CD14-positive monocyte (primary cell): ENCODE data around the gene USP48. TPM values are rescaled to one million over a fixed set of nuclear protein-coding genes. Genes with fewer than 3 reads are reported as not detected.

Experiments used
- DNase-seq, 3 donors: peaks; one replicate each; pipeline ENCODE4 v3.0.0-alpha.2; 2011 to 2022
- H2AFZ ChIP-seq: 2 replicates; pipeline ENCODE4 v1.6.0; 2012; ENCODE audit warnings: mild to moderate bottlenecking, low read depth, low read length, inconsistent platforms; ENCODE audit not compliant: insufficient read depth, poor library complexity, severe bottlenecking
- H3K27ac ChIP-seq, 2 donors: 1 replicate in 1 of 2; 2 replicates in 1 of 2; pipeline ENCODE4 v1.5.1; 2012 to 2013; ENCODE audit warnings: low read length in 2 of 2, control low read depth in 1 of 2, inconsistent platforms in 1 of 2, low read depth in 1 of 2, mild to moderate bottlenecking in 1 of 2
- H3K27me3 ChIP-seq, 2 donors: one replicate each; pipeline versions ENCODE4 v1.6.0 to v1.6.1; 2011 to 2013; ENCODE audit warnings: low read length in 2 of 2; ENCODE audit not compliant: control insufficient read depth in 2 of 2, insufficient read depth in 2 of 2
- H3K36me3 ChIP-seq, 2 donors: replicated peaks in 1 of 2; 1 replicate in 1 of 2; 2 replicates in 1 of 2; pipeline versions ENCODE4 v1.5.1 to v1.6.1; 2012 to 2013; ENCODE audit warnings: low read length in 2 of 2, control low read depth in 1 of 2, inconsistent platforms in 1 of 2, mild to moderate bottlenecking in 1 of 2; ENCODE audit not compliant: insufficient read depth in 2 of 2, control insufficient read depth in 1 of 2
- H3K4me1 ChIP-seq, 2 donors: 1 replicate in 1 of 2; 2 replicates in 1 of 2; pipeline versions ENCODE4 v1.5.1 to v1.6.1; 2012 to 2013; ENCODE audit warnings: low read length in 2 of 2, control low read depth in 1 of 2, inconsistent platforms in 1 of 2, mild to moderate bottlenecking in 1 of 2, moderate library complexity in 1 of 2; ENCODE audit not compliant: insufficient read depth in 2 of 2, control insufficient read depth in 1 of 2
- H3K4me2 ChIP-seq: replicated peaks from 2 replicates; pipeline ENCODE3; 2012; ENCODE audit warnings: low read length, moderate library complexity, mild to moderate bottlenecking; ENCODE audit not compliant: poor library complexity, severe bottlenecking; ENCODE audit errors: extremely low read depth
- H3K4me3 ChIP-seq, 3 experiments: fragments of 200-600 bp in 1 of 3; sonication (generic) in 1 of 3; replicated peaks in 1 of 3; 1 replicate in 2 of 3; 2 replicates in 1 of 3; pipeline ENCODE4 v1.5.1; 2011 to 2013; ENCODE audit warnings: low read length in 3 of 3, mild to moderate bottlenecking in 3 of 3, control low read depth in 2 of 3, low read depth in 2 of 3, inconsistent platforms in 1 of 3, moderate library complexity in 1 of 3
- H3K79me2 ChIP-seq: 2 replicates; pipeline ENCODE4 v1.6.0; 2012; ENCODE audit warnings: mild to moderate bottlenecking, control low read depth, inconsistent platforms, low read length, moderate library complexity; ENCODE audit not compliant: insufficient read depth
- H3K9ac ChIP-seq: 2 replicates; pipeline ENCODE4 v1.6.0; 2017; ENCODE audit warnings: low read length, mild to moderate bottlenecking; ENCODE audit not compliant: insufficient read depth, poor library complexity, severe bottlenecking
- H3K9me3 ChIP-seq, 2 donors: replicated peaks in 1 of 2; 1 replicate in 1 of 2; 2 replicates in 1 of 2; pipeline versions ENCODE4 v1.5.1 to v1.6.1; 2012 to 2013; ENCODE audit warnings: low read length in 2 of 2, control low read depth in 1 of 2; ENCODE audit not compliant: control insufficient read depth in 1 of 2, insufficient read depth in 1 of 2
- H4K20me1 ChIP-seq: 2 replicates; pipeline ENCODE4 v1.6.0; 2012; ENCODE audit warnings: mild to moderate bottlenecking, low read length, control low read depth, moderate library complexity; ENCODE audit not compliant: insufficient read depth
- H3K27ac Mint-ChIP-seq, 7 donors: one replicate each; pipeline ENCODE4 v1.8.0; 2020; ENCODE audit warnings: mild to moderate bottlenecking in 7 of 7, mixed read lengths in 7 of 7, moderate library complexity in 6 of 7, inconsistent platforms in 2 of 7
- H3K27me3 Mint-ChIP-seq, 3 donors: one replicate each; pipeline ENCODE4 v1.8.0; 2021 to 2022; ENCODE audit warnings: low read depth in 3 of 3, mild to moderate bottlenecking in 3 of 3, mixed read lengths in 3 of 3, moderate library complexity in 3 of 3, inconsistent platforms in 1 of 3
- H3K36me3 Mint-ChIP-seq, 2 donors: one replicate each; pipeline ENCODE4 v1.8.0; 2020; ENCODE audit warnings: mixed read lengths in 2 of 2, inconsistent platforms in 1 of 2, mild to moderate bottlenecking in 1 of 2
- H3K4me1 Mint-ChIP-seq: one replicate; pipeline ENCODE4 v1.8.0; 2020; ENCODE audit warnings: mild to moderate bottlenecking, mixed read lengths
- H3K4me3 Mint-ChIP-seq, 2 donors: one replicate each; pipeline ENCODE4 v1.8.0; 2020; ENCODE audit warnings: mild to moderate bottlenecking in 2 of 2, mixed read lengths in 2 of 2, moderate library complexity in 1 of 2
- H3K9me3 Mint-ChIP-seq, 7 donors: one replicate each; pipeline ENCODE4 v1.8.0; 2020 to 2022; ENCODE audit warnings: mixed read lengths in 7 of 7, mild to moderate bottlenecking in 6 of 7, moderate library complexity in 6 of 7, inconsistent platforms in 2 of 7
- CTCF ChIP-seq: fragments of 200-600 bp; IDR thresholded peaks from one replicate; pipeline ENCODE4 v1.8.0; 2022; ENCODE audit warnings: antibody characterized with exemption, mild to moderate bottlenecking
- WGBS: methylation state at CpG from one replicate; pipeline ENCODE4 v1.1.5; 2013; ENCODE audit warnings: missing lambda C conversion rate; ENCODE audit not compliant: insufficient coverage; 5-methylcytosine and 5-hydroxymethylcytosine counted together
- intact Hi-C, 2 donors: fragments of 100-400 bp; cut with micrococcal nuclease; formaldehyde crosslinking; loops; one replicate each; pipeline versions ENCODE4 v1.15.0 to v1.15.1; 2023
- polyA plus RNA-seq, 3 donors: library from polyadenylated mRNA; depleted of rRNA in 1 of 3; unstranded in 2 of 3; stranded (reverse) in 1 of 3; fragments of 300-500 nt in 2 of 3; fragments of >200 nt in 1 of 3; fragmentation: Illumina TruSeq in 2 of 3; gene quantifications; 1 replicate in 2 of 3; 2 replicates in 1 of 3; pipeline ENCODE4 v1.2.3, GENCODE V29; 2012 to 2021

Gene USP48
- polyA plus RNA-seq, 3 donors, result 26.5 to 40.2 (median 34.3) TPM

- Histone ChIP-seq H3K9ac (no peak overlapping the region), H3K79me2 (no peaks in the 10 kb centered on the region)
These were observed 148.8 kb downstream of the USP48 start for GRCh38 chr1:21633992-21634805.

DNA sequence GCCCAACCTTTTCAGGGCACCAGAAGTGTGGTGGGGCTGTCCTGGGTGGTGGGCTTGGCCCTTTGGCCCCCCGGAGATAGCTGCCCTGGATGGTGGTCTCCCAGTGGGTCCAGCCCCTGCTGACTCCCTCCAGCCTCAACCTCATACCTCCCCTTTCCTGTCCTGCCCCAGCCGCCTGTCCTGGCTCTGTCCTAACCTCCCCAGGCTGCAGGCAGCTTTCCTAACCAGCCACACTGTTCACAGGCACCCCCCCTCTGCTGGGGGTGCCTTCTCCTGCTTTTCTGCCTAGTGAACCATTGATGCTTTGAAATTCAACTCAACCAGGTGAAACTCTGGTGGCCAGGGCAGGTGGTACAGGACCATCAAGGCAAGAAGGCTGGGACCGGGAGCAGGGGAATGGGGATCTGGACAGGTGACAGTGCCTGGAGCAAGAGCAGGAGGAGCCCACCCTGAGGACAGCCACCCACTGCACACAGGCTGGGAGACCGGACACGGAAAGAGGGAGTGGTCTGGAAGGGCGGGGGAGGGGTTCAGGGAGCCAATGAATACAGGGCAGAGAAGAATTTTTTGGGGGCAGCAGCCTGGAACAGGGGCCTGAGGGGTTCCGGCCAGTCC, 149.7 kb downstream of the USP48 start:
- Mint-ChIP-seq H3K9me3 (no peaks in the 10 kb centered on the region), H3K4me3 (no peak overlapping the region), H3K4me1 (peaks cover 6% of the 10 kb centered on the region), H3K27ac (no peak overlapping the region), H3K27me3 (peaks cover 11 to 15% (median 14%) of the 10 kb centered on the region in 3 donors), H3K36me3 (no peaks in the 10 kb centered on the region)
- no peak for DNase-seq
- H3K4me2 ChIP-seq, result no peak overlapping the region
- H2AFZ ChIP-seq, result no peak overlapping the region
- no peak overlapping the region for H3K4me3 ChIP-seq
- H3K9me3 ChIP-seq, result no peaks in the 10 kb centered on the region
- no peaks in the 10 kb centered on the region for H3K79me2 ChIP-seq
- no peak overlapping the region for H3K27ac ChIP-seq
- no peaks in the 10 kb centered on the region for H3K36me3 ChIP-seq
- no peaks in the 10 kb centered on the region for H4K20me1 ChIP-seq
- H3K27me3 ChIP-seq, result no peaks in the 10 kb centered on the region
- no peak for TF ChIP-seq CTCF
- H3K9ac ChIP-seq, result no peak overlapping the region
- intact Hi-C loops, result no loop called here
- WGBS, result 96% methylated on average over 3 of the region's 7 CpGs
- no peaks in the 10 kb centered on the region for H3K4me1 ChIP-seq

More at GRCh38 chr1:21633992-21634805, 148.8 kb downstream of the USP48 start:
- Mint-ChIP-seq H3K36me3 (no peaks in the 10 kb centered on the region), H3K27me3 (peaks cover 7 to 13% (median 12%) of the 10 kb centered on the region in 3 donors), H3K27ac (no peak overlapping the region), H3K4me3 (no peak overlapping the region), H3K9me3 (no peaks in the 10 kb centered on the region), H3K4me1 (peaks cover 1% of the 10 kb centered on the region)
- Histone ChIP-seq H3K9me3 (no peaks in the 10 kb centered on the region), H3K4me3 (no peak overlapping the region), H2AFZ (no peak overlapping the region), H3K27ac (no peak overlapping the region), H3K4me2 (no peak overlapping the region), H4K20me1 (no peaks in the 10 kb centered on the region), H3K36me3 (no peaks in the 10 kb centered on the region), H3K27me3 (no peaks in the 10 kb centered on the region), H3K4me1 (no peaks in the 10 kb centered on the region)
- no peak for TF ChIP-seq CTCF
- 94% methylated on average over 13 of the region's 18 CpGs for WGBS
- intact Hi-C loops, result no loop called here
- DNase-seq, result no peak
